ENCODE measurements around the gene BMP7. TPM values are rescaled to one million over a fixed set of nuclear protein-coding genes. Genes with fewer than 3 reads are reported as not detected.

BMP7 gene
- total and polyA plus RNA-seq, 2 of the 8 experiments (the other 6 are each of a cell fraction or from before 2014, with no cell fraction given), result 9.2 to 14.7 TPM

DNA sequence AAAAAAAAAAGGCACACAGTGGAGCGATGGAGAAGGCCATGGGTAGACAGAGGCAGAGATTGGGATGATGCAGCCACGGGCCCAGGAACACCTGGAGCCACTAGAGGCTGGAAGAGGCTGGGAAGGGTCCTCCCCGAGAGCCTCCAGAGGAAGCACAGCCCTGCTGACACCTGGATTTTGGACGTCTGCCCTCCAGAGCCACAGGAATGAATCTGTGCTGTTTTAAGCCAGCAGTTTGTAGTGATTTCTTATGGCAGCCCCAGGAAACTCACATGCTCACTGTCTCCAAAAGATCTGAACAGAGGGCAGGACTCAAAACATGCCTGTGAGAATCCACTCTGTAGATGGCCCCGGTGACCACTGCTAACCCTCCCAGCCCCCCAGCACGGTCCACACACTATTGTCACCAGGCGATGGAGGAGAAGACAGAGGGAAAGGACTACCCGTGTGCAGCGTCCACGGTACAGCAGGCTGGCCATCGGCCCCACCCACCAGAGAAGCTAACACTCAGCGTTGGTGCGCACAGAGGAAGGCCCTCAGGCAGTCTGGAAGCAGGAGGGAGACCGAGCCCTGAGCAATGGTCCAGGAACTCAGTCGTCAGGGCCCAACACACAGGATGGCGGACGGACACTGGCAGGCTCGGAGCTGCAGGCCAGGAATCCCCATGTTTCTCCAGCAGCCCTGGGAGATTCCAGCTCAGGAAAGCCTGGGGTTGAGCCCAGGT lies 99.7 kb downstream of the BMP7 start (continued):
- no peak for TF ChIP-seq BACH1 (IDR thresholded peaks at IDR 0.05; ENCODE audit: low read length)
- no peak for TF ChIP-seq TAF1 (IDR thresholded peaks at IDR 0.05; ENCODE audit: low read depth, low read length)

All from H1 (cell line).